Neural progenitor cell (in vitro differentiated cells): ENCODE measurements around the gene COL24A1.

ENCODE experiments used
- EZH2phosphoT487 ChIP-seq: fragments of 200-600 bp; sonication (generic); IDR thresholded peaks from 2 replicates; pipeline ENCODE4 v1.6.1; 2017; ENCODE audit warnings: antibody characterized with exemption
- TF ChIP-seq, protein P1 (sequence below): fragments of 200-600 bp; sonication (generic); IDR thresholded peaks from 2 replicates; pipeline ENCODE4 v1.5.1; 2017; ENCODE audit warnings: antibody characterized with exemption, mild to moderate bottlenecking

DNA sequence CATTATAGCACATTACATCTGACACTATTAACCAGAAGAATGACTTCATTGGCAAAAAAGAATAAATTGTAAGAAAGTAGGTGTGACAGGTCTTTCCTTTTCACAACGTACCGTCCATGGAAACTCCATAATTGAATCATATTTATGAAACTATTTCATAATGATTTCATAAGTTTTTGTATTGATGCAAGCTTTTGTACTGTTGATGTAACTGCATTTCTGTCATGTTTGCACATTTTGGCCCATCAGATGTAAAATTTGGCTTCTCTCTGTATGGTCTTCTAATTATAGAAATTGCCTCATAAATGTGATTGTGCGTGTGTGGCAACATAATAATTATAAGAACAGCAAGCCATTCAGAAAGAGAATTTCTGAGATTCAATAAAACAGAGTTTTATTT lies 267.7 kb downstream of the COL24A1 start:
- TF ChIP-seq, protein P1, sequence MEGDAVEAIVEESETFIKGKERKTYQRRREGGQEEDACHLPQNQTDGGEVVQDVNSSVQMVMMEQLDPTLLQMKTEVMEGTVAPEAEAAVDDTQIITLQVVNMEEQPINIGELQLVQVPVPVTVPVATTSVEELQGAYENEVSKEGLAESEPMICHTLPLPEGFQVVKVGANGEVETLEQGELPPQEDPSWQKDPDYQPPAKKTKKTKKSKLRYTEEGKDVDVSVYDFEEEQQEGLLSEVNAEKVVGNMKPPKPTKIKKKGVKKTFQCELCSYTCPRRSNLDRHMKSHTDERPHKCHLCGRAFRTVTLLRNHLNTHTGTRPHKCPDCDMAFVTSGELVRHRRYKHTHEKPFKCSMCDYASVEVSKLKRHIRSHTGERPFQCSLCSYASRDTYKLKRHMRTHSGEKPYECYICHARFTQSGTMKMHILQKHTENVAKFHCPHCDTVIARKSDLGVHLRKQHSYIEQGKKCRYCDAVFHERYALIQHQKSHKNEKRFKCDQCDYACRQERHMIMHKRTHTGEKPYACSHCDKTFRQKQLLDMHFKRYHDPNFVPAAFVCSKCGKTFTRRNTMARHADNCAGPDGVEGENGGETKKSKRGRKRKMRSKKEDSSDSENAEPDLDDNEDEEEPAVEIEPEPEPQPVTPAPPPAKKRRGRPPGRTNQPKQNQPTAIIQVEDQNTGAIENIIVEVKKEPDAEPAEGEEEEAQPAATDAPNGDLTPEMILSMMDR, result no peak
- no peak for TF ChIP-seq EZH2phosphoT487
